AG10803 (cell line): Measurements from ENCODE around the gene DUSP1.

Source experiments
- DNase-seq: peaks from one replicate; pipeline ENCODE4 v3.0.0; 2010; ENCODE audit warnings: low read depth
- H3K4me3 ChIP-seq: 2 replicates; pipeline ENCODE4 v1.5.1; 2011; ENCODE audit warnings: mild to moderate bottlenecking, low read length, control low read depth
- TF ChIP-seq, protein P1 (sequence below): conservative IDR thresholded peaks from 2 replicates; pipeline ENCODE4 v1.5.1; 2011; ENCODE audit warnings: mild to moderate bottlenecking, low read length, control low read depth, inconsistent platforms

The DUSP1 gene

DNA sequence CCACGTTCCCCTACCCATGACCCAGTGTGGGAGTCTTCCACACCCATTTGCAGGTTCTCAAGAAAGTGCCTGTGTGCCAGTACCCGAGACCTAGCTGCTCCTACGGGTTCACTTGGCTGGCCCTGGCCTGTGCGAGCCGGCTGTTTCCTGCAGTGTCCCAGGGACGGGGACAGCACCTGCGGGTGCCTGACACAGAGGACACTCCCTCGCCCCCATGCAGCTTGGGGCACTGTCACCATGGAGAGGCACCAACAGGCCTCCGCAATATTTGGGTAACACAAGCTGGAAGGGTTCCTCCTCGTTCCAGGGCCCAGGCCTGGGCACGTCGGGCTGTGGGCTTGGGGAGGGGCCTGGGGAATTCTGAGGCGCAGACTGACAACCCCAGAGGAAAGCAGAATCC, 41.4 kb downstream of the DUSP1 start:
- no peak for DNase-seq
- TF ChIP-seq, protein P1, sequence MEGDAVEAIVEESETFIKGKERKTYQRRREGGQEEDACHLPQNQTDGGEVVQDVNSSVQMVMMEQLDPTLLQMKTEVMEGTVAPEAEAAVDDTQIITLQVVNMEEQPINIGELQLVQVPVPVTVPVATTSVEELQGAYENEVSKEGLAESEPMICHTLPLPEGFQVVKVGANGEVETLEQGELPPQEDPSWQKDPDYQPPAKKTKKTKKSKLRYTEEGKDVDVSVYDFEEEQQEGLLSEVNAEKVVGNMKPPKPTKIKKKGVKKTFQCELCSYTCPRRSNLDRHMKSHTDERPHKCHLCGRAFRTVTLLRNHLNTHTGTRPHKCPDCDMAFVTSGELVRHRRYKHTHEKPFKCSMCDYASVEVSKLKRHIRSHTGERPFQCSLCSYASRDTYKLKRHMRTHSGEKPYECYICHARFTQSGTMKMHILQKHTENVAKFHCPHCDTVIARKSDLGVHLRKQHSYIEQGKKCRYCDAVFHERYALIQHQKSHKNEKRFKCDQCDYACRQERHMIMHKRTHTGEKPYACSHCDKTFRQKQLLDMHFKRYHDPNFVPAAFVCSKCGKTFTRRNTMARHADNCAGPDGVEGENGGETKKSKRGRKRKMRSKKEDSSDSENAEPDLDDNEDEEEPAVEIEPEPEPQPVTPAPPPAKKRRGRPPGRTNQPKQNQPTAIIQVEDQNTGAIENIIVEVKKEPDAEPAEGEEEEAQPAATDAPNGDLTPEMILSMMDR = no peak

GRCh38 chr5:172728481-172729241, 42.3 kb downstream of the DUSP1 start:
- no peak for DNase-seq
- H3K4me3 ChIP-seq = no peak overlapping the region
- TF ChIP-seq, protein P1 = no peak

More for the DNA sequence above, 41.4 kb downstream of the DUSP1 start:
- H3K4me3 ChIP-seq = no peak overlapping the region

- TF ChIP-seq, protein P1 = no peak
- H3K4me3 ChIP-seq = no peak overlapping the region
- DNase-seq = no peak
Observed at GRCh38 chr5:172727551-172727950, 43.4 kb downstream of the DUSP1 start.

- TF ChIP-seq, protein P1 = no peak
- no peak overlapping the region for H3K4me3 ChIP-seq
- no peak for DNase-seq
Observed at GRCh38 chr5:172726966-172727365, 44.0 kb downstream of the DUSP1 start.

GRCh38 chr5:172725785-172726184, 45.2 kb downstream of the DUSP1 start:
- TF ChIP-seq, protein P1 = no peak
- no peak overlapping the region for H3K4me3 ChIP-seq
- DNase-seq = no peak

- DNase-seq = no peak
- no peak overlapping the region for H3K4me3 ChIP-seq
- TF ChIP-seq, protein P1 = no peak
Observed at GRCh38 chr5:172725273-172725672, 45.7 kb downstream of the DUSP1 start.
